Endothelial cell of umbilical vein (primary cell): Measurements from ENCODE around the gene SHISA5. TPM values are rescaled to one million over a fixed set of nuclear protein-coding genes. Genes with fewer than 3 reads are reported as not detected.
A peak's percentile ranks its signal among the peaks of the same experiment; 100 is the strongest.

Experiments
- BruUV-seq: library from RNA; stranded (reverse); fragments of 400-500 nt; replicated peaks from 2 replicates; lab custom pipeline; 2021; lab: Mats Ljungman, UMichigan
- CTCF ChIA-PET: fragments of 300-600, 350-600 bp; sonication (Branson Sonifier 250); formaldehyde crosslinking; loops from one replicate; lab custom pipeline; 2021; ENCODE audit warnings: antibody characterized with exemption, inconsistent platforms; lab: Charles Lee
- POLR2A ChIA-PET: fragments of 300-600, 350-600 bp; sonication (Branson Sonifier 250); formaldehyde crosslinking; loops from one replicate; lab custom pipeline; 2021; ENCODE audit warnings: antibody characterized with exemption, inconsistent platforms; lab: Charles Lee
- DNase-seq: peaks from one replicate; pipeline ENCODE4 v3.0.0-alpha.2; 2011; ENCODE audit warnings: low read depth, low spot score
- FAIRE-seq: peaks from 2 replicates; lab custom pipeline; 2011; peaks lifted over from hg19 to GRCh38; lab: Jason Lieb, UNC
- H2AFZ ChIP-seq: 2 replicates; pipeline ENCODE4 v1.6.0; 2012; ENCODE audit warnings: low read depth, low read length, control low read depth, inconsistent platforms
- H3K27ac ChIP-seq: 2 replicates; pipeline ENCODE4 v1.5.1; 2011; ENCODE audit warnings: low read depth, mild to moderate bottlenecking, control low read depth, low read length, moderate library complexity; ENCODE audit not compliant: insufficient read depth
- H3K27me3 ChIP-seq, 2 experiments: 2 replicates each; pipeline versions ENCODE4 v1.6.0 to v1.6.1; 2011; ENCODE audit warnings: low read length in 2 of 2, mixed read lengths in 1 of 2; ENCODE audit not compliant: control insufficient read depth in 2 of 2, insufficient read depth in 2 of 2
- H3K36me3 ChIP-seq, 2 experiments: 2 replicates in 1 of 2; 3 replicates in 1 of 2; pipeline ENCODE4 v1.5.1; 2011; ENCODE audit warnings: low read length in 2 of 2, mild to moderate bottlenecking in 1 of 2, moderate library complexity in 1 of 2; ENCODE audit not compliant: control insufficient read depth in 2 of 2, insufficient read depth in 2 of 2; ENCODE audit errors: extremely low read depth in 1 of 2
- H3K4me1 ChIP-seq: 3 replicates; pipeline ENCODE4 v1.5.1; 2011; ENCODE audit warnings: mild to moderate bottlenecking, low read length; ENCODE audit not compliant: control insufficient read depth, insufficient read depth; ENCODE audit errors: extremely low read depth
- H3K4me2 ChIP-seq: 2 replicates; pipeline ENCODE4 v1.6.1; 2011; ENCODE audit warnings: low read length, control low read depth, mixed read lengths; ENCODE audit not compliant: insufficient read depth
- H3K4me3 ChIP-seq, 3 experiments: fragments of 200-600 bp in 1 of 3; sonication (generic), shearing (Covaris generic) in 1 of 3; replicated peaks in 1 of 3; 2 replicates each; pipeline ENCODE4 v1.5.1; 2011 to 2016; ENCODE audit warnings: control low read depth in 3 of 3, low read length in 3 of 3, mild to moderate bottlenecking in 2 of 3, inconsistent platforms in 1 of 3, low read depth in 1 of 3, moderate library complexity in 1 of 3; ENCODE audit not compliant: insufficient read depth in 1 of 3
- H3K79me2 ChIP-seq: 2 replicates; pipeline ENCODE4 v1.6.0; 2012; ENCODE audit warnings: low read length, inconsistent platforms; ENCODE audit not compliant: control insufficient read depth, insufficient read depth
- H3K9ac ChIP-seq: replicated peaks from 2 replicates; pipeline ENCODE3; 2011; ENCODE audit warnings: low read length, control low read depth; ENCODE audit not compliant: insufficient read depth; ENCODE audit errors: extremely low read depth
- H3K9me1 ChIP-seq: replicated peaks from 3 replicates; pipeline ENCODE4 v1.6.0; 2011; ENCODE audit warnings: mild to moderate bottlenecking, low read length; ENCODE audit not compliant: control insufficient read depth, insufficient read depth; ENCODE audit errors: extremely low read depth
- H3K9me3 ChIP-seq: replicated peaks from 2 replicates; pipeline ENCODE4 v1.5.1; 2012; ENCODE audit warnings: low read length, inconsistent platforms; ENCODE audit not compliant: control insufficient read depth, insufficient read depth
- H4K20me1 ChIP-seq: replicated peaks from 2 replicates; pipeline ENCODE3; 2011; ENCODE audit warnings: mild to moderate bottlenecking, low read length; ENCODE audit not compliant: control insufficient read depth, insufficient read depth; ENCODE audit errors: extremely low read depth
- CTCF ChIP-seq, 2 donors: IDR thresholded peaks; 1 replicate in 1 of 2; 2 replicates in 1 of 2; pipeline ENCODE4 v1.5.1; 2011; ENCODE audit warnings: low read length in 2 of 2, mild to moderate bottlenecking in 2 of 2, moderate library complexity in 2 of 2, control low read depth in 1 of 2, inconsistent platforms in 1 of 2, low read depth in 1 of 2; ENCODE audit not compliant: insufficient read depth in 1 of 2; ENCODE audit errors: extremely low read depth in 1 of 2
- EZH2 ChIP-seq: IDR thresholded peaks from 2 replicates; pipeline ENCODE4 v1.6.1; 2012; ENCODE audit warnings: borderline replicate concordance, low read depth, mild to moderate bottlenecking, moderate library complexity, low read length, inconsistent platforms; ENCODE audit not compliant: severe bottlenecking
- FOS ChIP-seq: IDR thresholded peaks from 2 replicates; pipeline ENCODE4 v1.6.1; 2011; ENCODE audit warnings: mild to moderate bottlenecking, low read length, moderate library complexity, borderline replicate concordance; ENCODE audit not compliant: insufficient read depth
- GATA2 ChIP-seq: IDR thresholded peaks from 2 replicates; pipeline ENCODE4 v1.7.0; 2011; ENCODE audit warnings: low read depth, mild to moderate bottlenecking, moderate library complexity, mixed read lengths, low read length; ENCODE audit not compliant: insufficient read length, insufficient read depth
- JUN ChIP-seq: IDR thresholded peaks from 2 replicates; pipeline ENCODE4 v1.6.1; 2011; ENCODE audit warnings: borderline replicate concordance, low read depth; ENCODE audit not compliant: insufficient read length, insufficient read depth
- MYC ChIP-seq: IDR thresholded peaks from one replicate; pipeline ENCODE4 v1.6.1; 2011; ENCODE audit warnings: mild to moderate bottlenecking, low read depth, low read length
- POLR2A ChIP-seq: IDR thresholded peaks from 2 replicates; pipeline ENCODE4 v1.6.1; 2012; ENCODE audit warnings: low read depth, mild to moderate bottlenecking, control low read depth, low read length
- POLR2AphosphoS5 ChIP-seq: IDR thresholded peaks from 2 replicates; pipeline ENCODE4 v1.6.1; 2012; ENCODE audit warnings: low read depth, mild to moderate bottlenecking, control low read depth, low read length, moderate library complexity; ENCODE audit not compliant: insufficient read depth
- dilution Hi-C: fragments of 300-500 bp; cut with MboI; formaldehyde crosslinking; loops from one replicate; pipeline ENCODE4 v1.15.0; 2019; ENCODE audit warnings: low sequenced_read_pairs; ENCODE audit not compliant: extremely low pct_ligation_motif_present
- intact Hi-C: fragments of 100-400 bp; cut with micrococcal nuclease; formaldehyde crosslinking; loops from one replicate; pipeline ENCODE4 v1.10.0; 2022
- polyA plus RNA-seq, 4 experiments: library from polyadenylated mRNA; depleted of rRNA in 3 of 4; stranded (reverse) in 3 of 4; unstranded in 1 of 4; fragments of >200 nt; gene quantifications; 2 replicates each; pipeline versions ENCODE4 v1.2.1 to v1.2.3, GENCODE V29; 2011 to 2012; ENCODE audit warnings: missing spikeins in 1 of 4
- total RNA-seq: library from RNA; stranded (reverse); gene quantifications from 2 replicates; pipeline ENCODE4 v1.2.3, GENCODE V29; 2021
- TF ChIP-seq, protein P1 (sequence below): IDR thresholded peaks from 2 replicates; pipeline ENCODE4 v1.6.1; 2011; ENCODE audit not compliant: insufficient read depth, insufficient read length

The SHISA5 gene
- total and polyA plus RNA-seq, 2 donors (not counting 3 experiments of a cell fraction or from before 2014, with no cell fraction given): 205 to 320 TPM

DNA sequence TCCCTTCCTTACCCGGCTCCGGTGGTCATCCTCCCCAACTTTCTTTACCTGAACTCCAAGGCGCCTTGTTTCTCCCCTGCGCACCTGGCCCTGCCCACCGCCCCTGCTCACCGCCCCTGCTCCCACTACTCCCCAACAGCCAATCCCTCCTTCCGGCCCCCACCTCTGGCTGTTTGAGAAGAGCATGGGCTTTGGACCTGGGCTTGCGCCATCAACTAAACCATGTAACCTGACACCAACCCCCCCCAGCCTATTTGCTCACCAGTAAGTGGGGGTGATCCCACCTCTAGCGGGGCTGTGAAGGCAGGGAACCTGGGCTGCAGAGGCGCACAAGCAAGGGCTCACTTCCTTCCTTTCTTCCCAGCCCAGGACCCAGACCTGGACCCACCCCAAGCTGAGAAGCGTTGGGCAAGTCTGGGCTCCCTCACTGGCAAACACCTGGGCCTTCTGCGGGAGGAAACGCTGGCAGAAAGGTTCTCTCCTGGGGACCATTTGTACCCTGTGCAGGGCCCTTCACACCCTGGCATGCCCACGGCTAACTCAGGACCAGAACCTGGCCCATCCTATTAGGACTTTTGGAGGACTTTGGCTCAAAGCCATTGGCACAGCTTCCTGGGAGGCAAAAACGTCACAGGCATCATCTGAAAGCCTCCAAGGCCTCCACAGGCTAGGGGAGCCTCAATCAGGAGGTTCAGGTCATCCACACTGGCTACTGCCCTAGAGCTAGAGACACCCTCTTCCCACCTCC, 73.8 kb downstream of the SHISA5 start, which contains the start of gene PLXNB1:
Gene PLXNB1 (minus strand): TSS at position 127 of the 748 bp plus-strand sequence. CDS start 5,475 bp downstream, outside the sequence.
- FAIRE-seq (no peak), DNase-seq (peak; percentile 14)
- POLR2A ChIA-PET: interaction anchor here (1.4 kb wide), 1 partner anchor 10 kb away, joined by 5 read pairs; no protein-coding TSS in a partner anchor
- dilution Hi-C loops (no loop called here), intact Hi-C loops (no loop called here)
- TSS peak; percentile 51 for BruUV-seq
- no peaks in the 10 kb centered on the region for H3K79me2 ChIP-seq
- CTCF ChIA-PET: interaction anchor here (2.3 to 10.4 kb wide), 3 partner anchors 30 to 236 kb away, joined by 9 to 723 read pairs (median 94); no protein-coding TSS in a partner anchor
- H3K9me1 ChIP-seq: no peaks in the 10 kb centered on the region
- H3K4me1 ChIP-seq: peaks cover 10% of the 10 kb centered on the region
- H3K9me3 ChIP-seq: no peaks in the 10 kb centered on the region
- H3K4me2 ChIP-seq: peak within 1 kb of the TSS; percentile 53
- H2AFZ ChIP-seq: peak within 1 kb of the TSS; percentile 86
- peak within 1 kb of the TSS; percentile 49 to 74 (median 62) for H3K4me3 ChIP-seq
- TF ChIP-seq JUN (no peak), POLR2A (no peak), POLR2AphosphoS5 (no peak), EZH2 (no peak), FOS (no peak), GATA2 (no peak), MYC (no peak), CTCF (IDR thresholded peaks at IDR 0.05; ENCODE audit: extremely low read depth in 1 of 2, insufficient read depth in 1 of 2, low read depth in 1 of 2, low read length in 2 of 2) (no peak)
- TF ChIP-seq, protein P1, sequence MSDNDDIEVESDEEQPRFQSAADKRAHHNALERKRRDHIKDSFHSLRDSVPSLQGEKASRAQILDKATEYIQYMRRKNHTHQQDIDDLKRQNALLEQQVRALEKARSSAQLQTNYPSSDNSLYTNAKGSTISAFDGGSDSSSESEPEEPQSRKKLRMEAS: no peak
- H3K27ac ChIP-seq: peak within 1 kb of the TSS; percentile 33
- no peaks in the 10 kb centered on the region for H4K20me1 ChIP-seq
- peak within 1 kb of the TSS; percentile 75 for H3K9ac ChIP-seq
- H3K27me3 ChIP-seq: no peaks in the 10 kb centered on the region
- H3K36me3 ChIP-seq: peaks cover 0 to 9% of the 10 kb centered on the region in 2 experiments
